ENCODE measurements around the gene MCC. TPM values are rescaled to one million over a fixed set of nuclear protein-coding genes. Genes with fewer than 3 reads are reported as not detected.

Gene MCC
- total RNA-seq, 2 experiments from 2014 or later: 3.8 to 4.4 TPM

GRCh38 chr5:113214606-113215323 is 273.5 kb downstream of the MCC start:
- peaks cover 4% of the 10 kb centered on the region for H3K27me3 Mint-ChIP-seq
- POLR2A ChIA-PET: no interaction called here
- H3K4me1 Mint-ChIP-seq: no peaks in the 10 kb centered on the region
- H3K27ac Mint-ChIP-seq: no peak overlapping the region
- H3K4me3 Mint-ChIP-seq: no peak overlapping the region
- no peak for DNase-seq
- H3K9me3 Mint-ChIP-seq: no peaks in the 10 kb centered on the region
- H3K36me3 Mint-ChIP-seq: no peaks in the 10 kb centered on the region
- no peak for ATAC-seq (ENCODE audit: low read depth)

GRCh38 chr5:113213551-113214425 is 274.5 kb downstream of the MCC start:
- DNase-seq: no peak
- ATAC-seq (ENCODE audit: low read depth): no peak
- Mint-ChIP-seq H3K4me1 (no peaks in the 10 kb centered on the region), H3K27me3 (peaks cover 4% of the 10 kb centered on the region), H3K9me3 (no peaks in the 10 kb centered on the region), H3K4me3 (no peak overlapping the region), H3K27ac (no peak overlapping the region), H3K36me3 (no peaks in the 10 kb centered on the region)
- POLR2A ChIA-PET: no interaction called here

- Mint-ChIP-seq H3K9me3 (no peaks in the 10 kb centered on the region), H3K27me3 (peaks cover 4% of the 10 kb centered on the region), H3K4me1 (no peaks in the 10 kb centered on the region), H3K4me3 (no peak overlapping the region), H3K27ac (no peak overlapping the region), H3K36me3 (no peaks in the 10 kb centered on the region)
- POLR2A ChIA-PET: no interaction called here
- DNase-seq (no peak), ATAC-seq (ENCODE audit: low read depth) (no peak)
Observed at GRCh38 chr5:113212244-113212920, 275.9 kb downstream of the MCC start.

GRCh38 chr5:113209498-113209897 is 278.8 kb downstream of the MCC start:
- POLR2A ChIA-PET: no interaction called here
- Mint-ChIP-seq H3K27me3 (no peaks in the 10 kb centered on the region), H3K4me1 (no peaks in the 10 kb centered on the region), H3K27ac (no peak overlapping the region), H3K4me3 (no peak overlapping the region), H3K36me3 (no peaks in the 10 kb centered on the region), H3K9me3 (no peaks in the 10 kb centered on the region)
- ATAC-seq (ENCODE audit: low read depth) (no peak), DNase-seq (no peak)

- Mint-ChIP-seq H3K9me3 (no peaks in the 10 kb centered on the region), H3K27me3 (peaks cover 2% of the 10 kb centered on the region), H3K27ac (no peak overlapping the region), H3K4me3 (no peak overlapping the region), H3K36me3 (no peaks in the 10 kb centered on the region), H3K4me1 (no peaks in the 10 kb centered on the region)
- POLR2A ChIA-PET: no interaction called here
- no peak for DNase-seq
- ATAC-seq (ENCODE audit: low read depth): no peak
Observed at GRCh38 chr5:113205807-113206206, 282.4 kb downstream of the MCC start.

GRCh38 chr5:113205323-113205722 is 282.9 kb downstream of the MCC start:
- Mint-ChIP-seq H3K9me3 (no peaks in the 10 kb centered on the region), H3K27ac (no peak overlapping the region), H3K36me3 (no peaks in the 10 kb centered on the region), H3K4me3 (no peak overlapping the region), H3K4me1 (no peaks in the 10 kb centered on the region), H3K27me3 (peaks cover 2% of the 10 kb centered on the region)
- no peak for ATAC-seq (ENCODE audit: low read depth)
- DNase-seq: no peak
- POLR2A ChIA-PET: no interaction called here

GRCh38 chr5:113204525-113205161 is 283.6 kb downstream of the MCC start:
- no peak overlapping the region for H3K4me3 Mint-ChIP-seq
- POLR2A ChIA-PET: no interaction called here
- no peaks in the 10 kb centered on the region for H3K36me3 Mint-ChIP-seq
- no peaks in the 10 kb centered on the region for H3K4me1 Mint-ChIP-seq
- H3K9me3 Mint-ChIP-seq: no peaks in the 10 kb centered on the region
- peaks cover 2% of the 10 kb centered on the region for H3K27me3 Mint-ChIP-seq
- ATAC-seq (ENCODE audit: low read depth) (no peak), DNase-seq (no peak)
- H3K27ac Mint-ChIP-seq: no peak overlapping the region

GRCh38 chr5:113203916-113204315 is 284.3 kb downstream of the MCC start:
- DNase-seq: no peak
- Mint-ChIP-seq H3K36me3 (no peaks in the 10 kb centered on the region), H3K27ac (no peak overlapping the region), H3K9me3 (no peaks in the 10 kb centered on the region), H3K4me1 (no peaks in the 10 kb centered on the region), H3K27me3 (peaks cover 2% of the 10 kb centered on the region), H3K4me3 (no peak overlapping the region)
- no peak for ATAC-seq (ENCODE audit: low read depth)
- POLR2A ChIA-PET: no interaction called here

- DNase-seq (no peak), ATAC-seq (ENCODE audit: low read depth) (no peak)
- peaks cover 2% of the 10 kb centered on the region for H3K27me3 Mint-ChIP-seq
- H3K27ac Mint-ChIP-seq: no peak overlapping the region
- H3K4me3 Mint-ChIP-seq: no peak overlapping the region
- POLR2A ChIA-PET: no interaction called here
- H3K9me3 Mint-ChIP-seq: no peaks in the 10 kb centered on the region
- no peaks in the 10 kb centered on the region for H3K4me1 Mint-ChIP-seq
- no peaks in the 10 kb centered on the region for H3K36me3 Mint-ChIP-seq
Observed at GRCh38 chr5:113202746-113203716, 285.2 kb downstream of the MCC start.

- H3K4me1 Mint-ChIP-seq: peaks cover 2% of the 10 kb centered on the region
- ATAC-seq (ENCODE audit: low read depth) (no peak), DNase-seq (no peak)
- H3K9me3 Mint-ChIP-seq: no peaks in the 10 kb centered on the region
- POLR2A ChIA-PET: no interaction called here
- no peak overlapping the region for H3K4me3 Mint-ChIP-seq
- H3K36me3 Mint-ChIP-seq: no peaks in the 10 kb centered on the region
- no peak overlapping the region for H3K27ac Mint-ChIP-seq
- H3K27me3 Mint-ChIP-seq: peaks cover 2% of the 10 kb centered on the region
Observed at GRCh38 chr5:113202287-113202686, 286.0 kb downstream of the MCC start.

- no peak for DNase-seq
- H3K27ac Mint-ChIP-seq: no peak overlapping the region
- H3K9me3 Mint-ChIP-seq: no peaks in the 10 kb centered on the region
- peaks cover 2% of the 10 kb centered on the region for H3K27me3 Mint-ChIP-seq
- peaks cover 2% of the 10 kb centered on the region for H3K4me1 Mint-ChIP-seq
- no peaks in the 10 kb centered on the region for H3K36me3 Mint-ChIP-seq
- H3K4me3 Mint-ChIP-seq: no peak overlapping the region
- POLR2A ChIA-PET: interaction anchor here (0.7 kb wide), 1 partner anchor 608 kb away, joined by 3 read pairs; no protein-coding TSS in a partner anchor
- no peak for ATAC-seq (ENCODE audit: low read depth)
Observed at GRCh38 chr5:113201715-113202114, 286.5 kb downstream of the MCC start.

GRCh38 chr5:113199122-113199905 is 288.9 kb downstream of the MCC start:
- H3K4me1 Mint-ChIP-seq: peaks cover 2% of the 10 kb centered on the region
- H3K27me3 Mint-ChIP-seq: peaks cover 4% of the 10 kb centered on the region
- no peaks in the 10 kb centered on the region for H3K9me3 Mint-ChIP-seq
- DNase-seq (no peak), ATAC-seq (ENCODE audit: low read depth) (no peak)
- POLR2A ChIA-PET: no interaction called here
- no peak overlapping the region for H3K4me3 Mint-ChIP-seq
- no peak overlapping the region for H3K27ac Mint-ChIP-seq
- no peaks in the 10 kb centered on the region for H3K36me3 Mint-ChIP-seq

All from activated naive CD8-positive, alpha-beta T cell treated with anti-CD3 and anti-CD28 coated beads, Interleukin-2, amount 10 ng/mL, durations not matched to agents 7 days and 5 days (primary cell).